Esophagus squamous epithelium (tissue), 4 donors: Measurements from ENCODE around the gene FOXN1.

Experiments used
- CTCF ChIP-seq, 6 experiments: fragments of 450-650 bp in 4 of 6; fragments of 200-600 bp in 2 of 6; sonication (generic) in 2 of 6; IDR thresholded peaks; one replicate each; pipeline ENCODE4 v1.5.1; 2016 to 2019; ENCODE audit warnings: antibody characterized with exemption in 6 of 6, mild to moderate bottlenecking in 4 of 6, moderate library complexity in 4 of 6
- POLR2A ChIP-seq, 4 donors: fragments of 450-650 bp; IDR thresholded peaks; one replicate each; pipeline ENCODE4 v1.6.1; 2017; ENCODE audit warnings: antibody characterized with exemption in 4 of 4, mild to moderate bottlenecking in 4 of 4, moderate library complexity in 3 of 4

- TF ChIP-seq CTCF (IDR thresholded peaks at IDR 0.05): no peak
- peak in 3 of 4 donors; percentile 81 to 93 (median 83) for TF ChIP-seq POLR2A (IDR thresholded peaks at IDR 0.05)
Measured at GRCh38 chr17:28576758-28577465, 70.8 kb downstream of the FOXN1 start, which contains the start of gene ALDOC.
